HL-60 (cell line): Measurements from ENCODE around the gene ZDHHC17.

Source experiments
- DNase-seq, 2 experiments: peaks; one replicate each; pipeline ENCODE4 v3.0.0-alpha.2; 2010 to 2020; ENCODE audit warnings: low read depth in 1 of 2, low spot score in 1 of 2
- H3K27ac ChIP-seq: fragments of 250-450 bp; sonication (Bioruptor Pico); replicated peaks from 2 replicates; pipeline ENCODE4 v1.5.1; 2020; ENCODE audit warnings: mild to moderate bottlenecking, moderate library complexity
- H3K27me3 ChIP-seq: fragments of 250-450 bp; sonication (Bioruptor Pico); 2 replicates; pipeline ENCODE4 v1.5.1; 2021; ENCODE audit warnings: mild to moderate bottlenecking, moderate library complexity; ENCODE audit not compliant: insufficient read depth, poor library complexity, severe bottlenecking
- H3K4me3 ChIP-seq: replicated peaks from 2 replicates; pipeline ENCODE4 v1.5.1; 2011; ENCODE audit warnings: mild to moderate bottlenecking, control low read depth, low read length; ENCODE audit not compliant: insufficient read depth
- GABPA ChIP-seq: IDR thresholded peaks from 2 replicates; pipeline ENCODE4 v1.6.1; 2012; ENCODE audit warnings: low read depth
- POLR2AphosphoS5 ChIP-seq: IDR thresholded peaks from 2 replicates; pipeline ENCODE4 v1.6.1; 2012; ENCODE audit warnings: low read depth
- SPI1 ChIP-seq: IDR thresholded peaks from 2 replicates; pipeline ENCODE4 v1.6.1; 2012; ENCODE audit warnings: low read depth, mild to moderate bottlenecking, borderline replicate concordance
- TF ChIP-seq, protein P1 (sequence below): IDR thresholded peaks from 2 replicates; pipeline ENCODE4 v1.6.1; 2012; ENCODE audit warnings: low read depth; ENCODE audit not compliant: insufficient replicate concordance
- TF ChIP-seq, protein P2 (sequence below): IDR thresholded peaks from one replicate; pipeline ENCODE4 v1.5.1; 2011; ENCODE audit warnings: low read length, control low read depth, inconsistent platforms; ENCODE audit not compliant: insufficient read depth

Gene ZDHHC17

DNA sequence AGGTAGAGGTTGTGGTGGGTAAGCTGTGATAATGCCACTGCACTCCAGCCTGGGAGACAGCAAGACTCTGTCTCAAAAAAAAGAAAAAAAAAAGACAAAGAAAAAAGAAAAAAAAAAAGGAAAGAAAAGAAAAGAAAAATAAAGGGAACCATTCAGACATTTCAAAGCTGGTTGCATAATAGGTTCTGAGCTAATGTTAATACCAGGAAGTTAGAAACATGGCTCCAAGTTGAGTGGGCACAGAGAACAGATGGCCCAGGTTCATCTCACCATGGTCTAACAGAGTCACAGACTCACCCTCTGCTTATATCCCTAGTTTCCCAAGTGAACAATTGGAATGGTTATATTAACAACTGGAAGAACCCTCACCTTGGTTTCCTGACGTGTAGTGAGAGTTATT lies 17.4 kb upstream of the ZDHHC17 start:
- TF ChIP-seq GABPA: no peak
- TF ChIP-seq, protein P1, sequence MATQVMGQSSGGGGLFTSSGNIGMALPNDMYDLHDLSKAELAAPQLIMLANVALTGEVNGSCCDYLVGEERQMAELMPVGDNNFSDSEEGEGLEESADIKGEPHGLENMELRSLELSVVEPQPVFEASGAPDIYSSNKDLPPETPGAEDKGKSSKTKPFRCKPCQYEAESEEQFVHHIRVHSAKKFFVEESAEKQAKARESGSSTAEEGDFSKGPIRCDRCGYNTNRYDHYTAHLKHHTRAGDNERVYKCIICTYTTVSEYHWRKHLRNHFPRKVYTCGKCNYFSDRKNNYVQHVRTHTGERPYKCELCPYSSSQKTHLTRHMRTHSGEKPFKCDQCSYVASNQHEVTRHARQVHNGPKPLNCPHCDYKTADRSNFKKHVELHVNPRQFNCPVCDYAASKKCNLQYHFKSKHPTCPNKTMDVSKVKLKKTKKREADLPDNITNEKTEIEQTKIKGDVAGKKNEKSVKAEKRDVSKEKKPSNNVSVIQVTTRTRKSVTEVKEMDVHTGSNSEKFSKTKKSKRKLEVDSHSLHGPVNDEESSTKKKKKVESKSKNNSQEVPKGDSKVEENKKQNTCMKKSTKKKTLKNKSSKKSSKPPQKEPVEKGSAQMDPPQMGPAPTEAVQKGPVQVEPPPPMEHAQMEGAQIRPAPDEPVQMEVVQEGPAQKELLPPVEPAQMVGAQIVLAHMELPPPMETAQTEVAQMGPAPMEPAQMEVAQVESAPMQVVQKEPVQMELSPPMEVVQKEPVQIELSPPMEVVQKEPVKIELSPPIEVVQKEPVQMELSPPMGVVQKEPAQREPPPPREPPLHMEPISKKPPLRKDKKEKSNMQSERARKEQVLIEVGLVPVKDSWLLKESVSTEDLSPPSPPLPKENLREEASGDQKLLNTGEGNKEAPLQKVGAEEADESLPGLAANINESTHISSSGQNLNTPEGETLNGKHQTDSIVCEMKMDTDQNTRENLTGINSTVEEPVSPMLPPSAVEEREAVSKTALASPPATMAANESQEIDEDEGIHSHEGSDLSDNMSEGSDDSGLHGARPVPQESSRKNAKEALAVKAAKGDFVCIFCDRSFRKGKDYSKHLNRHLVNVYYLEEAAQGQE: no peak
- TF ChIP-seq, protein P2, sequence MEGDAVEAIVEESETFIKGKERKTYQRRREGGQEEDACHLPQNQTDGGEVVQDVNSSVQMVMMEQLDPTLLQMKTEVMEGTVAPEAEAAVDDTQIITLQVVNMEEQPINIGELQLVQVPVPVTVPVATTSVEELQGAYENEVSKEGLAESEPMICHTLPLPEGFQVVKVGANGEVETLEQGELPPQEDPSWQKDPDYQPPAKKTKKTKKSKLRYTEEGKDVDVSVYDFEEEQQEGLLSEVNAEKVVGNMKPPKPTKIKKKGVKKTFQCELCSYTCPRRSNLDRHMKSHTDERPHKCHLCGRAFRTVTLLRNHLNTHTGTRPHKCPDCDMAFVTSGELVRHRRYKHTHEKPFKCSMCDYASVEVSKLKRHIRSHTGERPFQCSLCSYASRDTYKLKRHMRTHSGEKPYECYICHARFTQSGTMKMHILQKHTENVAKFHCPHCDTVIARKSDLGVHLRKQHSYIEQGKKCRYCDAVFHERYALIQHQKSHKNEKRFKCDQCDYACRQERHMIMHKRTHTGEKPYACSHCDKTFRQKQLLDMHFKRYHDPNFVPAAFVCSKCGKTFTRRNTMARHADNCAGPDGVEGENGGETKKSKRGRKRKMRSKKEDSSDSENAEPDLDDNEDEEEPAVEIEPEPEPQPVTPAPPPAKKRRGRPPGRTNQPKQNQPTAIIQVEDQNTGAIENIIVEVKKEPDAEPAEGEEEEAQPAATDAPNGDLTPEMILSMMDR: no peak
- TF ChIP-seq SPI1: no peak
- TF ChIP-seq POLR2AphosphoS5: no peak
- no peaks in the 10 kb centered on the region for H3K27me3 ChIP-seq
- peak overlapping the region; percentile 56 for H3K27ac ChIP-seq
- H3K4me3 ChIP-seq: no peak overlapping the region
- DNase-seq: peak in 1 of 2 experiments; percentile 36

DNA sequence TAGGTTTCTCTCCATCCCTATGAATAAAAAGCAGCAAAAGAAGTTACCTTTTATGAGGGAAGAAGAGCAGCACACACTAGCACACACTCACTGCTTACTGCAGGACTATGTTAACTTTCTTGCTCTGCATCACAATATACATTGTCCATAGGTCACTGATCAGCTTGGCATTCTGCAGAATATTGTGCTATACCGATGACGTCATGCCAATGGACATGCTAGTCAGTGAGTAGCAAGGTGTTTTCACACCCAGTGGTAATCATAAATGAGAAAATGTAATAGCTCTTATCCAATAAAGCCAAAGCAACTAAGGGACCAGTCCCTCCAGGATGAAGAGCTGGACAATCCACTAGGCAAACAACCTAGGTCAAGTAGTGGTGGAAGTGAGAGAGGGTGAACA lies 16.7 kb upstream of the ZDHHC17 start:
- H3K27ac ChIP-seq: peak overlapping the region; percentile 56
- DNase-seq: peak in 1 of 2 experiments; percentile 20
- no peak overlapping the region for H3K4me3 ChIP-seq
- TF ChIP-seq, protein P2: no peak
- TF ChIP-seq SPI1: no peak
- no peak for TF ChIP-seq GABPA
- no peak for TF ChIP-seq POLR2AphosphoS5
- TF ChIP-seq, protein P1: no peak
- H3K27me3 ChIP-seq: no peaks in the 10 kb centered on the region

DNA sequence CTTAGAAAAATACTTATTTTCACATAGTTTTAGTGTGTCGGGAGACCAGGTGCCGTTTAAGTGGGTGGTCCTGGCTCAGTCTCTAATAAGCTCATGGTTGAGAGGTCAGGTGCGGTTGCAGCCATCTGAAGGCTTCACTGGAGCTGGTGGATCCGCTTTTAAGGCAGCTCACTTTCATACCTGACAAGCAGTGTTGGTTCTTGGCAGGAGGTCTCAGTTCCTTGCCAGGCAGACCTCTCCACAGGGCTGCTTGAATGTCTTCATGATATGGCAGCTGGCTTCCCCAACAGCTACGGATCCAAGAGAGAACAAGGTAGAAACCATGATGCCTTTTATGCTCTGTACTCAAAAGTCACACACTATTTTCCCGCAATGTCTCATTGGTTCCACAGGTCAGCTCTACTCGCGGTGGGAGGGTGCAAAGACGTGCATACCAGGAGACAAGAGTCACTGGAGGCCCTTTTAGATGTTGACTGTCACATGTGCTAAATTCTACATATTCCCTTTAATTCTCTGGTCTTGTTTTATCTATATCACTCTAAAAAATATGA lies 8.0 kb upstream of the ZDHHC17 start:
- TF ChIP-seq GABPA (no peak), SPI1 (no peak), POLR2AphosphoS5 (no peak)
- TF ChIP-seq, protein P1: no peak
- TF ChIP-seq, protein P2: no peak
- Histone ChIP-seq H3K27me3 (no peaks in the 10 kb centered on the region), H3K27ac (no peak overlapping the region), H3K4me3 (no peak overlapping the region)
- no peak for DNase-seq
